Measurements from ENCODE around the gene TCERG1L. TPM values are rescaled to one million over a fixed set of nuclear protein-coding genes. Genes with fewer than 3 reads are reported as not detected.

Gene TCERG1L
- polyA plus RNA-seq, 1 of the 3 experiments (the other 2 are of a cell fraction) = not detected

GRCh38 chr10:131277278-131277677, 34.2 kb downstream of the TCERG1L start:
- Histone ChIP-seq H3K9me2 (no peaks in the 10 kb centered on the region), H3F3A (replicated peaks; ENCODE audit: insufficient read depth) (no peaks in the 10 kb centered on the region), H3K79me2 (ENCODE audit: insufficient read depth) (no peaks in the 10 kb centered on the region), H3K4me2 (no peak overlapping the region), H3K27ac (ENCODE audit: low read depth in 2 of 2, low read length in 1 of 2) (no peak overlapping the region; a peak in 1 of 4 replicates), H3K4me3 (ENCODE audit: low read depth in 2 of 2, low read length in 1 of 2) (no peak overlapping the region), H4K20me1 (ENCODE audit: insufficient read depth) (no peaks in the 10 kb centered on the region), H3K36me3 (replicated peaks in 1 of 2; ENCODE audit: control insufficient read depth in 1 of 2, insufficient read depth in 2 of 2, low read length in 1 of 2) (no peaks in the 10 kb centered on the region), H2AFZ (ENCODE audit: low read depth) (no peak overlapping the region), H3K4me1 (ENCODE audit: control insufficient read depth in 1 of 2, insufficient read depth in 2 of 2, low read depth in 1 of 2, low read length in 1 of 2) (peaks cover 0 to 16% of the 10 kb centered on the region in 2 experiments; a peak in 1 of 4 replicates), H3K27me3 (ENCODE audit: insufficient read depth) (no peaks in the 10 kb centered on the region), H3K9me3 (no peaks in the 10 kb centered on the region), H3K9ac (no peak overlapping the region)
- peak; percentile 27 for DNase-seq
- 0% methylated on average over 2 of the region's 12 CpGs for WGBS (ENCODE audit: low lambda C conversion rate)
- TF ChIP-seq MXI1 (IDR thresholded peaks at IDR 0.05; ENCODE audit: low read depth, low read length) = no peak
- TF ChIP-seq CTCF (IDR thresholded peaks at IDR 0.05) = no peak
- no peak for TF ChIP-seq NFIC (IDR thresholded peaks at IDR 0.05; ENCODE audit: borderline replicate concordance)
- TF ChIP-seq NRF1 (IDR thresholded peaks at IDR 0.05; ENCODE audit: low read depth, low read length) = no peak
- TF ChIP-seq POLR2AphosphoS5 (IDR thresholded peaks at IDR 0.05; ENCODE audit: low read depth, low read length) = no peak
- no peak for TF ChIP-seq EZH2phosphoT487 (IDR thresholded peaks at IDR 0.05; ENCODE audit: borderline replicate concordance, low read depth)
- TF ChIP-seq TCF12 (IDR thresholded peaks at IDR 0.05) = no peak
- no peak for TF ChIP-seq GATA2 (CRISPR knock-in tag; IDR thresholded peaks at IDR 0.05)
- no peak for TF ChIP-seq RFX5 (IDR thresholded peaks at IDR 0.05; ENCODE audit: low read length)
- no peak for TF ChIP-seq RCOR1 (IDR thresholded peaks at IDR 0.05; ENCODE audit: low read length)
- no peak for TF ChIP-seq EP300 (IDR thresholded peaks at IDR 0.05; ENCODE audit: borderline replicate concordance in 1 of 2, low read depth in 1 of 2, low read length in 1 of 2)
- TF ChIP-seq RAD21 (IDR thresholded peaks at IDR 0.05; ENCODE audit: low read length) = no peak
- TF ChIP-seq USF1 (IDR thresholded peaks at IDR 0.05; ENCODE audit: borderline replicate concordance, low read depth) = no peak
- no peak for TF ChIP-seq GABPA (IDR thresholded peaks at IDR 0.05; ENCODE audit: low read depth)
- TF ChIP-seq MAX (IDR thresholded peaks at IDR 0.05; ENCODE audit: low read depth) = no peak
- POLR2A ChIA-PET = interaction anchor here (0.6 kb wide), 1 partner anchor 379 kb away, joined by 3 read pairs; no protein-coding TSS in a partner anchor
- CTCF ChIA-PET = no interaction called here

- no peaks in the 10 kb centered on the region for H3K79me2 ChIP-seq (ENCODE audit: insufficient read depth)
- no peaks in the 10 kb centered on the region for H3K9me2 ChIP-seq
- H4K20me1 ChIP-seq (ENCODE audit: insufficient read depth) = no peaks in the 10 kb centered on the region
- no peak overlapping the region for H3K4me2 ChIP-seq
- TF ChIP-seq EZH2phosphoT487 (IDR thresholded peaks at IDR 0.05; ENCODE audit: borderline replicate concordance, low read depth) (no peak), RFX5 (IDR thresholded peaks at IDR 0.05; ENCODE audit: low read length) (no peak), NFIC (IDR thresholded peaks at IDR 0.05; ENCODE audit: borderline replicate concordance) (no peak), GABPA (IDR thresholded peaks at IDR 0.05; ENCODE audit: low read depth) (no peak)
- CTCF ChIA-PET = no interaction called here
- no peak overlapping the region for H3K9ac ChIP-seq
- POLR2A ChIA-PET = no interaction called here
- H3K36me3 ChIP-seq (replicated peaks in 1 of 2; ENCODE audit: control insufficient read depth in 1 of 2, insufficient read depth in 2 of 2, low read length in 1 of 2) = no peaks in the 10 kb centered on the region
- 20% methylated on average over 1 of the region's 4 CpGs for WGBS (ENCODE audit: low lambda C conversion rate)
- DNase-seq = no peak
- no peak overlapping the region for H2AFZ ChIP-seq (ENCODE audit: low read depth)
- no peak overlapping the region for H3K4me3 ChIP-seq (ENCODE audit: low read depth in 2 of 2, low read length in 1 of 2)
- peaks cover 0 to 16% of the 10 kb centered on the region in 2 experiments; a peak in 1 of 4 replicates for H3K4me1 ChIP-seq (ENCODE audit: control insufficient read depth in 1 of 2, insufficient read depth in 2 of 2, low read depth in 1 of 2, low read length in 1 of 2)
- H3K27me3 ChIP-seq (ENCODE audit: insufficient read depth) = no peaks in the 10 kb centered on the region
- no peak overlapping the region for H3K27ac ChIP-seq (ENCODE audit: low read depth in 2 of 2, low read length in 1 of 2)
- no peaks in the 10 kb centered on the region for H3K9me3 ChIP-seq
- no peaks in the 10 kb centered on the region for H3F3A ChIP-seq (replicated peaks; ENCODE audit: insufficient read depth)
Observed at GRCh38 chr10:131275691-131276090, 35.8 kb downstream of the TCERG1L start.
